IPS DF 4.7 (cell line): ENCODE measurements around the gene ANO7.
A peak's percentile ranks its signal among the peaks of the same experiment; 100 is the strongest.

Experiments used
- DNase-seq: peaks from one replicate; pipeline ENCODE4 v3.0.0-alpha.2; 2013; ENCODE audit warnings: low spot score; ENCODE audit errors: extremely low read depth

Gene ANO7

GRCh38 chr2:241188361-241189092 is at the start of gene ANO7:
TSS of gene ANO7 (plus strand) at chr2:241188677. CDS start at chr2:241190064, 1,387 bp downstream.
- no peak for DNase-seq

- no peak for DNase-seq
Measured at GRCh38 chr2:241139531-241140444, 48.7 kb upstream of the ANO7 start.

GRCh38 chr2:241140445-241140840 is 48.0 kb upstream of the ANO7 start:
- DNase-seq, result no peak

- DNase-seq, result no peak
Measured at GRCh38 chr2:241141214-241141770, 47.2 kb upstream of the ANO7 start.

GRCh38 chr2:241142063-241142462 is 46.4 kb upstream of the ANO7 start:
- no peak for DNase-seq

- no peak for DNase-seq
Measured at GRCh38 chr2:241142593-241142992, 45.9 kb upstream of the ANO7 start.

GRCh38 chr2:241146286-241146685 is 42.2 kb upstream of the ANO7 start:
- DNase-seq, result no peak

- no peak for DNase-seq
Measured at GRCh38 chr2:241147336-241147735, 41.1 kb upstream of the ANO7 start.

- no peak for DNase-seq
Measured at GRCh38 chr2:241148239-241148638, 40.2 kb upstream of the ANO7 start.

- DNase-seq, result peak; percentile 95
Measured at GRCh38 chr2:241148891-241149674, 39.4 kb upstream of the ANO7 start, which contains the start of gene PASK. TSS of gene PASK (minus strand) at chr2:241149472. CDS start at chr2:241143032, 6,440 bp downstream.

- DNase-seq, result no peak
Measured at GRCh38 chr2:241149675-241149924, 38.9 kb upstream of the ANO7 start.

GRCh38 chr2:241149925-241150659 is 38.4 kb upstream of the ANO7 start, which contains the start of gene PPP1R7:
TSS of gene PPP1R7 (plus strand) at chr2:241150467. CDS start at chr2:241150496, 29 bp downstream.
- peak; percentile 71 for DNase-seq

- DNase-seq, result no peak
Measured at GRCh38 chr2:241150660-241151530, 37.6 kb upstream of the ANO7 start.

- no peak for DNase-seq
Measured at GRCh38 chr2:241151934-241152660, 36.4 kb upstream of the ANO7 start.

- DNase-seq, result no peak
Measured at GRCh38 chr2:241153616-241154015, 34.9 kb upstream of the ANO7 start.

- DNase-seq, result no peak
Measured at GRCh38 chr2:241154915-241155314, 33.6 kb upstream of the ANO7 start.

- DNase-seq, result no peak
Measured at GRCh38 chr2:241155936-241156335, 32.5 kb upstream of the ANO7 start.

- DNase-seq, result no peak
Measured at GRCh38 chr2:241156971-241157441, 31.5 kb upstream of the ANO7 start.
